Erythroblast (primary cell): ENCODE measurements around the gene ZNF416.

ENCODE experiments used
- GATA1 ChIP-seq: IDR thresholded peaks from 2 replicates; pipeline ENCODE4 v1.6.1; 2011; ENCODE audit warnings: low read depth, mild to moderate bottlenecking, control low read depth, low read length, moderate library complexity
- POLR2A ChIP-seq: IDR thresholded peaks from 2 replicates; pipeline ENCODE4 v1.6.1; 2011; ENCODE audit warnings: mild to moderate bottlenecking, low read length

DNA sequence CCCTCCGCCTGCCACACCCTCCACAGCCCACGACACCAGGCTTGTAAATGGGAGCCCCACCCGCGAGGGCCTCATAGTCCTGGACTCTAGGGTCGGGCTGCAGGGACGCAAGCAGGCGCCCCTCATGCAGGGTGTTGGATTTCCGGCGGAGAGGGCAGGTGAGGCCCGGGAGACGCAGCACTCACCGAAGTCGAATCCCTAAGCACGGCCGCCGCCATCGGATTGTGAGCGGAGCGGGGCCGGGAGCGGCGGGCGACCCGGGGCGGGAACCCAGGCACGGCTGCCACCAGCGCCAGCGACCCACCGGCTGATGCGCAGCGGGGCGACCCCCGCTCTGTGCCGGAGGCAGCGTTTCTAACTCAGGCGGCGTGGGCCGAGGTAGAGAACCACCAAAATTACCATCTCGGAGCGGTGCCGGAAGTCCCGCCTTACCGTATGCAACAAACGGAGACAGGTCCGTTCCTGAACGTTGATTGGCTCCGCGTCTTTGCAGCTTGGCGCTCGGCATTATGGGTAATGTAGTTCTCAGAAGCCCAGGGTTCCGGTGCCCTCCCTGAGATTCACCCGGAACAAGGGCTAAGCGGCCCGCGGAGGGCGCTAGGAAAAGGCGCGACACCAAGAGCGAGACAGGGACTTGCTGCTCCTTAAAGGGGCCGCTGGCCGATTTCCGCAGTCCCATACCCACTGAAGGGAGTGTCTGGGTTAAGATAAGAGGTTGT lies at the start of gene ZNF416:
- TF ChIP-seq POLR2A (peak; percentile 50), GATA1 (no peak)
